Thyroid gland (tissue), 4 donors: Measurements from ENCODE around the gene TOPBP1. TPM values are rescaled to one million over a fixed set of nuclear protein-coding genes. Genes with fewer than 3 reads are reported as not detected.

ENCODE experiments used
- DNase-seq, 2 donors: peaks; one replicate each; pipeline ENCODE4 v3.0.0-alpha.2; 2019
- H3K27ac ChIP-seq, 3 donors: fragments of 200-600 bp; sonication (generic); 1 replicate in 2 of 3; 2 replicates in 1 of 3; pipeline ENCODE4 v1.5.1; 2016 to 2019; ENCODE audit warnings: mild to moderate bottlenecking in 1 of 3, moderate library complexity in 1 of 3
- H3K27me3 ChIP-seq: fragments of 200-600 bp; sonication (generic); one replicate; pipeline ENCODE4 v1.5.1; 2019
- H3K36me3 ChIP-seq, 2 donors: fragments of 200-600 bp; sonication (generic); one replicate each; pipeline ENCODE4 v1.5.1; 2016 to 2019
- H3K4me1 ChIP-seq, 2 donors: fragments of 200-600 bp; sonication (generic); one replicate each; pipeline ENCODE4 v1.5.1; 2017 to 2019
- H3K4me3 ChIP-seq, 3 donors: fragments of 200-600 bp; sonication (generic); replicated peaks in 1 of 3; 1 replicate in 2 of 3; 2 replicates in 1 of 3; pipeline ENCODE4 v1.5.1; 2016; ENCODE audit warnings: mild to moderate bottlenecking in 1 of 3
- H3K9me3 ChIP-seq: fragments of 200-600 bp; sonication (generic); one replicate; pipeline ENCODE4 v1.5.1; 2017
- CTCF ChIP-seq, 6 experiments: fragments of 200-600 bp in 3 of 6; fragments of 450-650 bp in 3 of 6; sonication (generic) in 3 of 6; IDR thresholded peaks; one replicate each; pipeline ENCODE4 v1.5.1; 2016 to 2019; ENCODE audit warnings: antibody characterized with exemption in 6 of 6, mild to moderate bottlenecking in 2 of 6, inconsistent platforms in 1 of 6, moderate library complexity in 1 of 6
- POLR2A ChIP-seq, 2 donors: fragments of 450-650 bp; IDR thresholded peaks; one replicate each; pipeline ENCODE4 v1.6.1; 2017; ENCODE audit warnings: antibody characterized with exemption in 2 of 2, mild to moderate bottlenecking in 2 of 2, moderate library complexity in 1 of 2
- WGBS, 2 donors: methylation state at CpG; one replicate each; pipeline ENCODE4 v1.1.5; 2017; 5-methylcytosine and 5-hydroxymethylcytosine counted together
- intact Hi-C: fragments of 100-400 bp; cut with DNase I; formaldehyde crosslinking; loops from one replicate; pipeline ENCODE4 v1.15.1; 2023
- total RNA-seq, 4 donors: library from RNA; depleted of rRNA; stranded (reverse); fragments of >200 nt; gene quantifications; one replicate each; pipeline ENCODE4 v1.2.3, GENCODE V29; 2016

Gene TOPBP1
- total RNA-seq, 4 donors from 2014 or later: 25.5 to 46.7 (median 29.4) TPM

- Histone ChIP-seq H3K27me3 (no peaks in the 10 kb centered on the region), H3K4me1 (no peaks in the 10 kb centered on the region), H3K36me3 (peaks cover 4 to 18% of the 10 kb centered on the region in 2 donors), H3K4me3 (no peak overlapping the region), H3K27ac (no peak overlapping the region), H3K9me3 (no peaks in the 10 kb centered on the region)
- intact Hi-C loops: no loop called here
- WGBS, 2 donors: 86 to 89% methylated on average over 2 of the region's 2 CpGs
- no peak for TF ChIP-seq POLR2A (IDR thresholded peaks at IDR 0.05)
- TF ChIP-seq CTCF (IDR thresholded peaks at IDR 0.05): no peak
- no peak for DNase-seq
These were observed 53.4 kb downstream of the TOPBP1 start for GRCh38 chr3:133608388-133608787.

GRCh38 chr3:133607816-133608215 lies 53.9 kb downstream of the TOPBP1 start:
- H3K9me3 ChIP-seq: no peaks in the 10 kb centered on the region
- H3K27me3 ChIP-seq: no peaks in the 10 kb centered on the region
- DNase-seq: no peak
- peaks cover 4 to 18% of the 10 kb centered on the region in 2 donors for H3K36me3 ChIP-seq
- H3K4me3 ChIP-seq: no peak overlapping the region
- no peak overlapping the region for H3K27ac ChIP-seq
- no peaks in the 10 kb centered on the region for H3K4me1 ChIP-seq
- no peak for TF ChIP-seq CTCF (IDR thresholded peaks at IDR 0.05)
- no peak for TF ChIP-seq POLR2A (IDR thresholded peaks at IDR 0.05)
- WGBS, 2 donors: 88 to 92% methylated on average over 1 of the region's 1 CpG
- intact Hi-C loops: no loop called here

- intact Hi-C loops: no loop called here
- peaks cover 4 to 16% of the 10 kb centered on the region in 2 donors for H3K36me3 ChIP-seq
- WGBS, 2 donors: 95 to 97% methylated on average over 4 of the region's 4 CpGs
These were observed 54.8 kb downstream of the TOPBP1 start for GRCh38 chr3:133606902-133607301.

GRCh38 chr3:133606342-133606741 lies 55.4 kb downstream of the TOPBP1 start:
- no peaks in the 10 kb centered on the region for H3K4me1 ChIP-seq
- no peak overlapping the region for H3K4me3 ChIP-seq
- no peak for TF ChIP-seq CTCF (IDR thresholded peaks at IDR 0.05)
- no peak for TF ChIP-seq POLR2A (IDR thresholded peaks at IDR 0.05)
- intact Hi-C loops: no loop called here
- peaks cover 4 to 16% of the 10 kb centered on the region in 2 donors for H3K36me3 ChIP-seq
- no peaks in the 10 kb centered on the region for H3K9me3 ChIP-seq
- no peak overlapping the region for H3K27ac ChIP-seq
- 100% methylated on average over 1 of the region's 1 CpG for WGBS, 2 donors
- no peak for DNase-seq
- H3K27me3 ChIP-seq: no peaks in the 10 kb centered on the region

More at GRCh38 chr3:133606902-133607301, 54.8 kb downstream of the TOPBP1 start:
- Histone ChIP-seq H3K27me3 (no peaks in the 10 kb centered on the region), H3K4me3 (no peak overlapping the region), H3K9me3 (no peaks in the 10 kb centered on the region), H3K4me1 (no peaks in the 10 kb centered on the region), H3K27ac (no peak overlapping the region)
- TF ChIP-seq POLR2A (IDR thresholded peaks at IDR 0.05) (no peak), CTCF (IDR thresholded peaks at IDR 0.05) (no peak)
- no peak for DNase-seq

- H3K27me3 ChIP-seq: no peaks in the 10 kb centered on the region
- H3K4me3 ChIP-seq: no peak overlapping the region
- TF ChIP-seq CTCF (IDR thresholded peaks at IDR 0.05) (no peak), POLR2A (IDR thresholded peaks at IDR 0.05) (no peak)
- intact Hi-C loops: no loop called here
- no peak overlapping the region for H3K27ac ChIP-seq
- no peaks in the 10 kb centered on the region for H3K4me1 ChIP-seq
- 95 to 98% methylated on average over 1 of the region's 1 CpG for WGBS, 2 donors
- no peak for DNase-seq
- H3K36me3 ChIP-seq: no peaks in the 10 kb centered on the region
- H3K9me3 ChIP-seq: no peaks in the 10 kb centered on the region
These were observed 61.1 kb downstream of the TOPBP1 start for GRCh38 chr3:133600572-133601081.
